SU-DHL-6 (cell line): ENCODE results near the gene STN1.

Experiments used
- H2AFZ ChIP-seq: fragments of 200-600 bp; sonication (generic); 2 replicates; pipeline ENCODE4 v1.6.1; 2014; ENCODE audit warnings: low read depth, mild to moderate bottlenecking, moderate library complexity, mixed read lengths, antibody characterized with exemption, low read length; ENCODE audit not compliant: severe bottlenecking
- H3F3A ChIP-seq: fragments of 200-600 bp; shearing (Covaris generic); 2 replicates; pipeline ENCODE4 v1.6.0; 2016; ENCODE audit warnings: antibody characterized with exemption, mild to moderate bottlenecking; ENCODE audit not compliant: insufficient read depth
- H3K27ac ChIP-seq: fragments of 200-600 bp; sonication (generic); 2 replicates; pipeline ENCODE4 v1.5.1; 2016; ENCODE audit warnings: low read depth, mild to moderate bottlenecking, low read length, moderate library complexity, mixed read lengths
- H3K27me3 ChIP-seq: fragments of 200-600 bp; sonication (generic), shearing (Covaris generic); 2 replicates; pipeline ENCODE4 v1.6.0; 2014; ENCODE audit warnings: mild to moderate bottlenecking, low read length
- H3K36me3 ChIP-seq: fragments of 200-600 bp; sonication (generic); 2 replicates; pipeline ENCODE4 v1.6.1; 2014; ENCODE audit warnings: mild to moderate bottlenecking, low read length, mixed read lengths
- H3K4me2 ChIP-seq: fragments of 300-600, 200-600 bp; shearing (Covaris generic), sonication (generic); 2 replicates; pipeline ENCODE4 v1.6.0; 2014; ENCODE audit warnings: low read length, low read depth, mild to moderate bottlenecking; ENCODE audit not compliant: poor library complexity, severe bottlenecking
- H3K4me3 ChIP-seq: fragments of 200-600 bp; sonication (generic); 2 replicates; pipeline ENCODE4 v1.5.1; 2014; ENCODE audit warnings: antibody characterized with exemption, low read length, mild to moderate bottlenecking, mixed read lengths; ENCODE audit not compliant: insufficient read depth, poor library complexity, severe bottlenecking
- H3K79me2 ChIP-seq: fragments of 200-600 bp; sonication (generic); 2 replicates; pipeline ENCODE4 v1.6.1; 2014; ENCODE audit warnings: mild to moderate bottlenecking, low read length, moderate library complexity; ENCODE audit not compliant: insufficient read depth
- H3K9ac ChIP-seq: fragments of 200-600 bp; sonication (generic); 2 replicates; pipeline ENCODE4 v1.7.0; 2014; ENCODE audit warnings: mild to moderate bottlenecking, low read length
- H3K9me2 ChIP-seq: fragments of 200-600 bp; sonication (generic); replicated peaks from 2 replicates; pipeline ENCODE4 v1.6.1; 2014; ENCODE audit warnings: low read length; ENCODE audit not compliant: insufficient read depth
- H3K9me3 ChIP-seq: fragments of 200-600 bp; sonication (generic); 2 replicates; pipeline ENCODE4 v1.6.1; 2014; ENCODE audit warnings: low read length, mixed read lengths; ENCODE audit not compliant: insufficient read depth
- H4K20me1 ChIP-seq: fragments of 200-600 bp; sonication (generic); 2 replicates; pipeline ENCODE4 v1.6.1; 2014; ENCODE audit warnings: low read depth, mild to moderate bottlenecking, antibody characterized with exemption, low read length, moderate library complexity, mixed read lengths
- CTCF ChIP-seq: fragments of 200-600 bp; sonication (generic); IDR thresholded peaks from one replicate; pipeline ENCODE4 v1.5.1; 2017; ENCODE audit warnings: antibody characterized with exemption, mild to moderate bottlenecking, low read length, moderate library complexity; ENCODE audit not compliant: insufficient read depth, poor library complexity, severe bottlenecking
- EZH2phosphoT487 ChIP-seq: fragments of 200-600 bp; sonication (generic), shearing (Covaris generic); conservative IDR thresholded peaks from 2 replicates; pipeline ENCODE4 v1.6.1; 2018; ENCODE audit warnings: mild to moderate bottlenecking, antibody characterized with exemption, low read length, moderate library complexity, mixed read lengths

The STN1 gene

GRCh38 chr10:103929381-103929921 is 11.5 kb upstream of the STN1 start:
- Histone ChIP-seq H3K9me2 (no peaks in the 10 kb centered on the region), H3K36me3 (no peaks in the 10 kb centered on the region), H3K79me2 (no peaks in the 10 kb centered on the region), H3K27ac (no peak overlapping the region), H3K27me3 (no peaks in the 10 kb centered on the region), H3K9me3 (no peaks in the 10 kb centered on the region), H3K4me2 (no peak overlapping the region), H3K9ac (no peak overlapping the region), H3K4me3 (no peak overlapping the region), H2AFZ (no peak overlapping the region), H3F3A (no peaks in the 10 kb centered on the region), H4K20me1 (no peaks in the 10 kb centered on the region)
- TF ChIP-seq CTCF (no peak), EZH2phosphoT487 (no peak)

- Histone ChIP-seq H3K4me3 (no peak overlapping the region), H3F3A (no peaks in the 10 kb centered on the region), H3K79me2 (no peaks in the 10 kb centered on the region), H3K4me2 (no peak overlapping the region), H4K20me1 (no peaks in the 10 kb centered on the region), H3K9me2 (no peaks in the 10 kb centered on the region), H3K27ac (no peak overlapping the region), H3K36me3 (no peaks in the 10 kb centered on the region), H3K9ac (no peak overlapping the region), H3K9me3 (no peaks in the 10 kb centered on the region), H2AFZ (no peak overlapping the region), H3K27me3 (no peaks in the 10 kb centered on the region)
- TF ChIP-seq EZH2phosphoT487 (no peak), CTCF (no peak)
These were observed 10.8 kb upstream of the STN1 start for GRCh38 chr10:103928784-103929183.

GRCh38 chr10:103926722-103927319 is 8.8 kb upstream of the STN1 start:
- no peak overlapping the region for H3K4me3 ChIP-seq
- H3K9me3 ChIP-seq, result no peaks in the 10 kb centered on the region
- no peaks in the 10 kb centered on the region for H3K9me2 ChIP-seq
- H4K20me1 ChIP-seq, result no peaks in the 10 kb centered on the region
- H3K27me3 ChIP-seq, result no peaks in the 10 kb centered on the region
- no peak overlapping the region for H3K9ac ChIP-seq
- H3K4me2 ChIP-seq, result no peak overlapping the region
- no peak overlapping the region for H2AFZ ChIP-seq
- no peaks in the 10 kb centered on the region for H3K36me3 ChIP-seq
- TF ChIP-seq EZH2phosphoT487, result no peak
- TF ChIP-seq CTCF, result no peak
- H3K79me2 ChIP-seq, result no peaks in the 10 kb centered on the region
- H3F3A ChIP-seq, result no peaks in the 10 kb centered on the region
- H3K27ac ChIP-seq, result no peak overlapping the region
